ENCODE results near the gene POLD3. TPM values are rescaled to one million over a fixed set of nuclear protein-coding genes. Genes with fewer than 3 reads are reported as not detected.

POLD3 gene
- total RNA-seq, 1 experiment from 2014 or later: 28.4 TPM

DNA sequence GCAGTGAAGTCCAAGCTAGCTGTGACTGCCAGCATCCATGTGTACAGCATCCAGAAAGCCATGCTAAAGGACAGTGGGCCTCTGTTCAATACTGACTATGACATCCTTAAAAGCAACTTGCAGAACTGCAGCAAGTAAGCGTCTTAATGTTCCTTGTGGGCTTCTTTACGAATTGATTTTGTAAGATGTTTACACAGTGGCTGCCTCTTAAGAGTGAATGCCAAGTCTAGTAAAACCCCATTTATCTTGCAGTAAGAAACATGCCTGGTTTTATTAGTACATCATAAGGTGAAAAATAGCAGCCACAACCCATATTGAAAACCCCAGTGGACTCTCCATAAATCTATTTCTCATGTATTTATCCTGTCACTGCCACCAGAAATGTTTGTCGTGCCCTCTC, 20.5 kb downstream of the POLD3 start:
- Histone ChIP-seq H2AFZ (ENCODE audit: low read length) (no peak overlapping the region), H3K4me3 (ENCODE audit: low read length) (no peak overlapping the region), H3K79me2 (ENCODE audit: low read length) (no peaks in the 10 kb centered on the region), H4K20me1 (ENCODE audit: low read length) (no peaks in the 10 kb centered on the region), H3K36me3 (ENCODE audit: low read depth, low read length) (peaks cover 39% of the 10 kb centered on the region), H3K4me2 (ENCODE audit: low read length) (no peak overlapping the region), H3K9me2 (replicated peaks; ENCODE audit: low read length) (no peaks in the 10 kb centered on the region), H3F3A (ENCODE audit: low read length, unreplicated experiment) (no peaks in the 10 kb centered on the region), H3K27ac (ENCODE audit: low read length) (no peak overlapping the region), H3K9ac (ENCODE audit: low read length) (no peak overlapping the region), H3K9me3 (ENCODE audit: low read length) (no peaks in the 10 kb centered on the region), H3K27me3 (ENCODE audit: low read length) (no peaks in the 10 kb centered on the region), H3K4me1 (ENCODE audit: insufficient read depth, low read length) (no peaks in the 10 kb centered on the region)
- no TSS peak for BruUV-seq (replicated peaks)
- TF ChIP-seq CTCF (conservative IDR thresholded peaks at IDR 0.05; ENCODE audit: low read depth, low read length): no peak
- ATAC-seq (no peak), DNase-seq (no peak)
- intact Hi-C loops (cut with micrococcal nuclease): loop anchor here (5.0 kb wide), 1 partner anchor 114 kb away; no protein-coding TSS in a partner anchor
- POLR2A ChIA-PET (ENCODE audit: unreplicated experiment): no interaction called here
- CTCF ChIA-PET: interaction anchor here (0.6 kb wide), 1 partner anchor 114 kb away, joined by 4 read pairs; no protein-coding TSS in a partner anchor

DNA sequence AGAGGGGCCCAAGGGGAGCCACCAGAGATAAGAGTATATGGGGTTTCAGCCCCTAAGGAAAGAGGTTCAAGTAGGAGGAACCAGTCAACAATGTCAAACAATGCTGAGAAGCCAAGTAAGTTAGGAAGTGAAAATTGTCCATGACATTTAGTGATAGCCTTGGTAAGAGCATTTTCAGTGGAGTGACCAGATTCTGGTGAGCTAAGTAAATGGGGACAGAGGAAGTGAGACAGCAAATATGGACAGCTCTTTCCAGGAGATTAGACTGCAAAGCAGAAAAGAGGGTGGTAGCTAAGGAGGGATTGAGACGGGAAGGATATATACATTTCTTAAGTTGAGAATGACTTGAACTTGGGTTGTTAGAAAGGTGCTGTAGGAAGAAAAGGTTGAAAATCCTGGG, 22.9 kb downstream of the POLD3 start:
- POLR2A ChIA-PET (ENCODE audit: unreplicated experiment): no interaction called here
- ATAC-seq (no peak), DNase-seq (no peak)
- CTCF ChIA-PET: no interaction called here
- Histone ChIP-seq H3F3A (ENCODE audit: low read length, unreplicated experiment) (no peaks in the 10 kb centered on the region), H3K9me3 (ENCODE audit: low read length) (no peaks in the 10 kb centered on the region), H3K9me2 (replicated peaks; ENCODE audit: low read length) (no peaks in the 10 kb centered on the region), H2AFZ (ENCODE audit: low read length) (no peak overlapping the region), H3K79me2 (ENCODE audit: low read length) (no peaks in the 10 kb centered on the region), H4K20me1 (ENCODE audit: low read length) (no peaks in the 10 kb centered on the region), H3K27ac (ENCODE audit: low read length) (no peak overlapping the region), H3K27me3 (ENCODE audit: low read length) (no peaks in the 10 kb centered on the region), H3K36me3 (ENCODE audit: low read depth, low read length) (peaks cover 48% of the 10 kb centered on the region), H3K4me2 (ENCODE audit: low read length) (no peak overlapping the region), H3K4me3 (ENCODE audit: low read length) (no peak overlapping the region), H3K4me1 (ENCODE audit: insufficient read depth, low read length) (no peaks in the 10 kb centered on the region), H3K9ac (ENCODE audit: low read length) (no peak overlapping the region)
- BruUV-seq (replicated peaks): no TSS peak
- intact Hi-C loops (cut with micrococcal nuclease): loop anchor here (5.0 kb wide), 1 partner anchor 122 kb away; no protein-coding TSS in a partner anchor
- TF ChIP-seq CTCF (conservative IDR thresholded peaks at IDR 0.05; ENCODE audit: low read depth, low read length): no peak
- no peak for TF ChIP-seq EZH2phosphoT487 (IDR thresholded peaks at IDR 0.05; ENCODE audit: borderline replicate concordance, low read length)
- TF ChIP-seq EZH2 (IDR thresholded peaks at IDR 0.05; ENCODE audit: low read length, unreplicated experiment): no peak

GRCh38 chr11:74615988-74616387, 23.6 kb downstream of the POLD3 start:
- ChIA-PET CTCF (interaction anchor here (0.6 kb wide), 1 partner anchor 19 kb away, joined by 6 read pairs; no protein-coding TSS in a partner anchor), POLR2A (ENCODE audit: unreplicated experiment) (no interaction called here)
- ATAC-seq: no peak
- TF ChIP-seq CTCF (conservative IDR thresholded peaks at IDR 0.05; ENCODE audit: low read depth, low read length) (no peak), EZH2 (IDR thresholded peaks at IDR 0.05; ENCODE audit: low read length, unreplicated experiment) (no peak), EZH2phosphoT487 (IDR thresholded peaks at IDR 0.05; ENCODE audit: borderline replicate concordance, low read length) (no peak)
- H3K9me2 ChIP-seq (replicated peaks; ENCODE audit: low read length): no peaks in the 10 kb centered on the region
- no peak overlapping the region for H3K4me3 ChIP-seq (ENCODE audit: low read length)
- H3K9me3 ChIP-seq (ENCODE audit: low read length): no peaks in the 10 kb centered on the region
- no peak overlapping the region for H3K9ac ChIP-seq (ENCODE audit: low read length)
- H3F3A ChIP-seq (ENCODE audit: low read length, unreplicated experiment): no peaks in the 10 kb centered on the region
- no peak overlapping the region for H3K4me2 ChIP-seq (ENCODE audit: low read length)
- DNase-seq: no peak
- no TSS peak for BruUV-seq (replicated peaks)
- peaks cover 48% of the 10 kb centered on the region for H3K36me3 ChIP-seq (ENCODE audit: low read depth, low read length)
- no peaks in the 10 kb centered on the region for H3K4me1 ChIP-seq (ENCODE audit: insufficient read depth, low read length)
- intact Hi-C loops (cut with micrococcal nuclease): loop anchor here (5.0 kb wide), 1 partner anchor 121 kb away; no protein-coding TSS in a partner anchor
- H3K27ac ChIP-seq (ENCODE audit: low read length): no peak overlapping the region
- no peaks in the 10 kb centered on the region for H3K79me2 ChIP-seq (ENCODE audit: low read length)
- no peaks in the 10 kb centered on the region for H4K20me1 ChIP-seq (ENCODE audit: low read length)
- H3K27me3 ChIP-seq (ENCODE audit: low read length): no peaks in the 10 kb centered on the region
- no peak overlapping the region for H2AFZ ChIP-seq (ENCODE audit: low read length)

All from PC-3 (cell line).